ENCODE data around the gene TBL2.

The TBL2 gene

GRCh38 chr7:73533742-73534141, 44.6 kb downstream of the TBL2 start:
- TF ChIP-seq TSHZ2 (CRISPR knock-in tag; IDR thresholded peaks at IDR 0.05) (no peak), TOX (CRISPR knock-in tag; IDR thresholded peaks at IDR 0.05; ENCODE audit: borderline replicate concordance) (no peak), TCF4 (CRISPR knock-in tag; IDR thresholded peaks at IDR 0.05; ENCODE audit: borderline replicate concordance) (no peak)

GRCh38 chr7:73532224-73532623, 46.2 kb downstream of the TBL2 start:
- TF ChIP-seq SNAI2 (CRISPR knock-in tag; IDR thresholded peaks at IDR 0.05) = no peak
- TF ChIP-seq PPARA (CRISPR knock-in tag; IDR thresholded peaks at IDR 0.05; ENCODE audit: borderline replicate concordance) = no peak
- no peak for TF ChIP-seq CSDC2 (CRISPR knock-in tag; IDR thresholded peaks at IDR 0.05)
- TF ChIP-seq TSHZ2 (CRISPR knock-in tag; IDR thresholded peaks at IDR 0.05) = no peak
- no peak for TF ChIP-seq BACH2 (CRISPR knock-in tag; IDR thresholded peaks at IDR 0.05; ENCODE audit: borderline replicate concordance)
- TF ChIP-seq TOX (CRISPR knock-in tag; IDR thresholded peaks at IDR 0.05; ENCODE audit: borderline replicate concordance) = no peak
- no peak for TF ChIP-seq ZNF70 (CRISPR knock-in tag; IDR thresholded peaks at IDR 0.05)
- TF ChIP-seq ZFP3 (CRISPR knock-in tag; IDR thresholded peaks at IDR 0.05) = no peak
- TF ChIP-seq RARB (CRISPR knock-in tag; IDR thresholded peaks at IDR 0.05) = no peak
- TF ChIP-seq ISL1 (CRISPR knock-in tag; IDR thresholded peaks at IDR 0.05) = no peak
- no peak for TF ChIP-seq PATZ1 (CRISPR knock-in tag; IDR thresholded peaks at IDR 0.05; ENCODE audit: borderline replicate concordance)
- no peak for TF ChIP-seq CSRNP3 (CRISPR knock-in tag; IDR thresholded peaks at IDR 0.05)
- no peak for ATAC-seq

More at GRCh38 chr7:73533742-73534141, 44.6 kb downstream of the TBL2 start:
- ATAC-seq = no peak

- no peak for ATAC-seq
- no peak for TF ChIP-seq ZC3H10 (CRISPR knock-in tag; IDR thresholded peaks at IDR 0.05)
- no peak for TF ChIP-seq GLIS3 (CRISPR knock-in tag; IDR thresholded peaks at IDR 0.05)
- TF ChIP-seq ZNF8 (CRISPR knock-in tag; IDR thresholded peaks at IDR 0.05) = no peak
- no peak for TF ChIP-seq PPARA (CRISPR knock-in tag; IDR thresholded peaks at IDR 0.05; ENCODE audit: borderline replicate concordance)
- no peak for TF ChIP-seq RARB (CRISPR knock-in tag; IDR thresholded peaks at IDR 0.05)
- TF ChIP-seq ZFP3 (CRISPR knock-in tag; IDR thresholded peaks at IDR 0.05) = no peak
- TF ChIP-seq ZNF565 (CRISPR knock-in tag; conservative IDR thresholded peaks at IDR 0.05; ENCODE audit: low read depth) = no peak
- TF ChIP-seq POU6F1 (CRISPR knock-in tag; IDR thresholded peaks at IDR 0.05; ENCODE audit: borderline replicate concordance, low read depth) = no peak
- TF ChIP-seq TSHZ2 (CRISPR knock-in tag; IDR thresholded peaks at IDR 0.05) = no peak
- TF ChIP-seq ARNTL (CRISPR knock-in tag; IDR thresholded peaks at IDR 0.05; ENCODE audit: borderline replicate concordance, low read depth) = no peak
- no peak for TF ChIP-seq ZFP30 (CRISPR knock-in tag; IDR thresholded peaks at IDR 0.05)
- TF ChIP-seq PATZ1 (CRISPR knock-in tag; IDR thresholded peaks at IDR 0.05; ENCODE audit: borderline replicate concordance) = no peak
- no peak for TF ChIP-seq ESRRG (CRISPR knock-in tag; IDR thresholded peaks at IDR 0.05)
Measured at GRCh38 chr7:73530800-73531199, 47.6 kb downstream of the TBL2 start.
